K562 (cell line): ENCODE measurements around the gene LSR.

ENCODE experiments used
- MAFK ChIP-seq: IDR thresholded peaks from 2 replicates; pipeline ENCODE4 v1.6.1; 2011; ENCODE audit warnings: low read length, improper control_type of control experiment
- TCF3 ChIP-seq: sonication (generic); formaldehyde crosslinking; IDR thresholded peaks from 2 replicates; pipeline ENCODE4 v1.4.0; 2020; ENCODE audit warnings: mild to moderate bottlenecking, missing genetic modification reagents
- TEAD1 ChIP-seq, 2 experiments: fragments of 450-650 bp in 1 of 2; sonication (generic) in 1 of 2; formaldehyde crosslinking; IDR thresholded peaks; 2 replicates each; pipeline versions ENCODE4 v1.4.0 to v1.8.0; 2020 to 2022; ENCODE audit warnings: mild to moderate bottlenecking in 2 of 2, missing genetic modification reagents in 1 of 2
- TF ChIP-seq, protein P1 (sequence below), 3 experiments: IDR thresholded peaks in 2 of 3; conservative IDR thresholded peaks in 1 of 3; 2 replicates each; pipeline ENCODE4 v1.5.1; 2011 to 2012; ENCODE audit warnings: low read length in 3 of 3, mild to moderate bottlenecking in 3 of 3, control low read depth in 2 of 3, improper control_type of control experiment in 1 of 3, inconsistent platforms in 1 of 3, low read depth in 1 of 3, mixed read lengths in 1 of 3, moderate library complexity in 1 of 3; ENCODE audit not compliant: insufficient read depth in 2 of 3
- TF ChIP-seq, protein P2 (sequence below), 2 experiments: fragments of 450-650 bp in 1 of 2; sonication (generic) in 1 of 2; formaldehyde crosslinking in 1 of 2; IDR thresholded peaks in 1 of 2; conservative IDR thresholded peaks in 1 of 2; 2 replicates each; pipeline versions ENCODE4 v1.6.1 to v1.8.1; 2016 to 2023; ENCODE audit warnings: mild to moderate bottlenecking in 2 of 2, moderate library complexity in 2 of 2, inconsistent platforms in 1 of 2, missing genetic modification reagents in 1 of 2
- TF ChIP-seq, protein P3 (sequence below): fragments of 250-450 bp; sonication (Bioruptor Pico); IDR thresholded peaks from 2 replicates; pipeline ENCODE4 v1.8.0; 2021; ENCODE audit warnings: moderate library complexity, mild to moderate bottlenecking, inconsistent platforms

DNA sequence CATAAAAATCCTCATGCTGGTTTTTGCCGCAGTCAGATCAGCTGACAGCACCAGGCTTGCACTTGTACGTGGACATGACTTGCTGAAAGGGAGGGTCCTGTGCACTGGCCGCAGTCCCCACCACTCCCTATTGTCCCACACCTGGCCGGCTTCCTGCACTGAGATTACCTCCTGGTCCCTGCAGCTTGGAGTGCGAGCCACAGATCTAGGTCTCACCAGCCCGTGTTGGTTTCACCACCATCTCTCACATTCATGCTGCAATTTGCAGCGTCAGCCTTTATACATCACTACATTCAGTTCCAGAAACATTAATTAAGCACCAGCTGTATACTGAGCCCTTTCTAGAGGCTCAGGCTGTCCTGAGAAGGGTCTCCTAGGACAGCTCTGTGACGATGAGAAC lies 65.2 kb downstream of the LSR start:
- TF ChIP-seq, protein P1, sequence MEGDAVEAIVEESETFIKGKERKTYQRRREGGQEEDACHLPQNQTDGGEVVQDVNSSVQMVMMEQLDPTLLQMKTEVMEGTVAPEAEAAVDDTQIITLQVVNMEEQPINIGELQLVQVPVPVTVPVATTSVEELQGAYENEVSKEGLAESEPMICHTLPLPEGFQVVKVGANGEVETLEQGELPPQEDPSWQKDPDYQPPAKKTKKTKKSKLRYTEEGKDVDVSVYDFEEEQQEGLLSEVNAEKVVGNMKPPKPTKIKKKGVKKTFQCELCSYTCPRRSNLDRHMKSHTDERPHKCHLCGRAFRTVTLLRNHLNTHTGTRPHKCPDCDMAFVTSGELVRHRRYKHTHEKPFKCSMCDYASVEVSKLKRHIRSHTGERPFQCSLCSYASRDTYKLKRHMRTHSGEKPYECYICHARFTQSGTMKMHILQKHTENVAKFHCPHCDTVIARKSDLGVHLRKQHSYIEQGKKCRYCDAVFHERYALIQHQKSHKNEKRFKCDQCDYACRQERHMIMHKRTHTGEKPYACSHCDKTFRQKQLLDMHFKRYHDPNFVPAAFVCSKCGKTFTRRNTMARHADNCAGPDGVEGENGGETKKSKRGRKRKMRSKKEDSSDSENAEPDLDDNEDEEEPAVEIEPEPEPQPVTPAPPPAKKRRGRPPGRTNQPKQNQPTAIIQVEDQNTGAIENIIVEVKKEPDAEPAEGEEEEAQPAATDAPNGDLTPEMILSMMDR (IDR thresholded peaks at IDR 0.05 in 2 of 3, conservative IDR thresholded peaks at IDR 0.05 in 1 of 3; ENCODE audit: insufficient read depth in 2 of 3, low read depth in 1 of 3, low read length in 3 of 3) = no peak
- TF ChIP-seq TEAD1 (CRISPR knock-in tag; IDR thresholded peaks at IDR 0.05) (no peak), MAFK (no peak), TCF3 (CRISPR knock-in tag) (no peak)
- TF ChIP-seq, protein P2, sequence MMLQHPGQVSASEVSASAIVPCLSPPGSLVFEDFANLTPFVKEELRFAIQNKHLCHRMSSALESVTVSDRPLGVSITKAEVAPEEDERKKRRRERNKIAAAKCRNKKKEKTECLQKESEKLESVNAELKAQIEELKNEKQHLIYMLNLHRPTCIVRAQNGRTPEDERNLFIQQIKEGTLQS (IDR thresholded peaks at IDR 0.05) = no peak
- TF ChIP-seq, protein P2 (CRISPR knock-in tag; conservative IDR thresholded peaks at IDR 0.05) = no peak
- TF ChIP-seq, protein P3, sequence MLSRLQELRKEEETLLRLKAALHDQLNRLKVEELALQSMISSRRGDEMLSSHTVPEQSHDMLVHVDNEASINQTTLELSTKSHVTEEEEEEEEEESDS = no peak
